Measurements from ENCODE around the gene FZD7.

GRCh38 chr2:201992960-201993359 is 40.7 kb upstream of the FZD7 start:
- TF ChIP-seq, protein P1, sequence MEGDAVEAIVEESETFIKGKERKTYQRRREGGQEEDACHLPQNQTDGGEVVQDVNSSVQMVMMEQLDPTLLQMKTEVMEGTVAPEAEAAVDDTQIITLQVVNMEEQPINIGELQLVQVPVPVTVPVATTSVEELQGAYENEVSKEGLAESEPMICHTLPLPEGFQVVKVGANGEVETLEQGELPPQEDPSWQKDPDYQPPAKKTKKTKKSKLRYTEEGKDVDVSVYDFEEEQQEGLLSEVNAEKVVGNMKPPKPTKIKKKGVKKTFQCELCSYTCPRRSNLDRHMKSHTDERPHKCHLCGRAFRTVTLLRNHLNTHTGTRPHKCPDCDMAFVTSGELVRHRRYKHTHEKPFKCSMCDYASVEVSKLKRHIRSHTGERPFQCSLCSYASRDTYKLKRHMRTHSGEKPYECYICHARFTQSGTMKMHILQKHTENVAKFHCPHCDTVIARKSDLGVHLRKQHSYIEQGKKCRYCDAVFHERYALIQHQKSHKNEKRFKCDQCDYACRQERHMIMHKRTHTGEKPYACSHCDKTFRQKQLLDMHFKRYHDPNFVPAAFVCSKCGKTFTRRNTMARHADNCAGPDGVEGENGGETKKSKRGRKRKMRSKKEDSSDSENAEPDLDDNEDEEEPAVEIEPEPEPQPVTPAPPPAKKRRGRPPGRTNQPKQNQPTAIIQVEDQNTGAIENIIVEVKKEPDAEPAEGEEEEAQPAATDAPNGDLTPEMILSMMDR (IDR thresholded peaks at IDR 0.05): no peak
- TF ChIP-seq POLR2AphosphoS5 (IDR thresholded peaks at IDR 0.05; ENCODE audit: insufficient read depth in 1 of 2, low read depth in 1 of 2): no peak
